Adrenal gland (tissue), 5 donors: ENCODE measurements around the gene LRRC28.

Source experiments
- CTCF ChIP-seq, 6 experiments: fragments of 450-650 bp in 4 of 6; fragments of 200-600 bp in 2 of 6; sonication (generic) in 1 of 6; IDR thresholded peaks; 1 replicate in 5 of 6; 2 replicates in 1 of 6; pipeline versions ENCODE4 v1.5.1 to v1.8.0; 2016 to 2021; ENCODE audit warnings: antibody characterized with exemption in 6 of 6, mild to moderate bottlenecking in 2 of 6, moderate library complexity in 1 of 6
- POLR2A ChIP-seq, 2 donors: fragments of 450-650 bp; IDR thresholded peaks; one replicate each; pipeline ENCODE4 v1.6.1; 2017; ENCODE audit warnings: antibody characterized with exemption in 2 of 2, mild to moderate bottlenecking in 2 of 2, moderate library complexity in 1 of 2
- donor health status: DM: no; HTN: no; CAD: no.

- TF ChIP-seq CTCF (IDR thresholded peaks at IDR 0.05) (no peak), POLR2A (IDR thresholded peaks at IDR 0.05) (no peak)
Measured at GRCh38 chr15:99226802-99227201, 24.5 kb upstream of the LRRC28 start.
